ENCODE measurements around the gene ADRA2C. TPM values are rescaled to one million over a fixed set of nuclear protein-coding genes. Genes with fewer than 3 reads are reported as not detected.

ADRA2C gene
- total RNA-seq, 1 experiment from 2014 or later = not detected

GRCh38 chr4:3756343-3757059, 9.7 kb upstream of the ADRA2C start:
- Histone ChIP-seq H3K27ac (no peak overlapping the region), H3K9me3 (replicated peaks) (no peaks in the 10 kb centered on the region), H3K4me1 (replicated peaks) (no peaks in the 10 kb centered on the region), H3K4me3 (no peak overlapping the region), H3K27me3 (replicated peaks) (peaks cover 5% of the 10 kb centered on the region; the same call in 1 of the 2 replicates), H3K36me3 (no peaks in the 10 kb centered on the region)
- no peak for DNase-seq (ENCODE audit: low read depth in 1 of 2, low spot score in 2 of 2)

- no peaks in the 10 kb centered on the region for H3K9me3 ChIP-seq (replicated peaks)
- no peaks in the 10 kb centered on the region for H3K4me1 ChIP-seq (replicated peaks)
- H3K36me3 ChIP-seq = no peaks in the 10 kb centered on the region
- no peak overlapping the region for H3K4me3 ChIP-seq
- H3K27me3 ChIP-seq (replicated peaks) = peaks cover 1% of the 10 kb centered on the region
- H3K27ac ChIP-seq = no peak overlapping the region
- no peak for DNase-seq (ENCODE audit: low read depth in 1 of 2, low spot score in 2 of 2)
Measured at GRCh38 chr4:3759236-3759635, 6.9 kb upstream of the ADRA2C start.

GRCh38 chr4:3760346-3760745, 5.8 kb upstream of the ADRA2C start:
- H3K27me3 ChIP-seq (replicated peaks) = peaks cover 12% of the 10 kb centered on the region
- no peaks in the 10 kb centered on the region for H3K36me3 ChIP-seq
- DNase-seq (ENCODE audit: low read depth in 1 of 2, low spot score in 2 of 2) = no peak
- no peak overlapping the region for H3K4me3 ChIP-seq
- no peaks in the 10 kb centered on the region for H3K9me3 ChIP-seq (replicated peaks)
- H3K4me1 ChIP-seq (replicated peaks) = no peaks in the 10 kb centered on the region; the same call in 1 of the 2 replicates
- no peak overlapping the region for H3K27ac ChIP-seq

GRCh38 chr4:3760841-3761240, 5.3 kb upstream of the ADRA2C start:
- no peaks in the 10 kb centered on the region; the same call in 1 of the 2 replicates for H3K4me1 ChIP-seq (replicated peaks)
- no peaks in the 10 kb centered on the region for H3K9me3 ChIP-seq (replicated peaks)
- no peak for DNase-seq (ENCODE audit: low read depth in 1 of 2, low spot score in 2 of 2)
- peaks cover 13% of the 10 kb centered on the region for H3K27me3 ChIP-seq (replicated peaks)
- no peak overlapping the region for H3K27ac ChIP-seq
- no peaks in the 10 kb centered on the region for H3K36me3 ChIP-seq
- no peak overlapping the region for H3K4me3 ChIP-seq

- H3K27me3 ChIP-seq (replicated peaks) = peaks cover 19% of the 10 kb centered on the region
- H3K4me3 ChIP-seq = no peak overlapping the region
- no peaks in the 10 kb centered on the region for H3K36me3 ChIP-seq
- H3K27ac ChIP-seq = no peak overlapping the region
- DNase-seq (ENCODE audit: low read depth in 1 of 2, low spot score in 2 of 2) = no peak
- no peaks in the 10 kb centered on the region; the same call in 1 of the 2 replicates for H3K4me1 ChIP-seq (replicated peaks)
- H3K9me3 ChIP-seq (replicated peaks) = peaks cover 7% of the 10 kb centered on the region
Measured at GRCh38 chr4:3762264-3762663, 3.9 kb upstream of the ADRA2C start.

- H3K4me1 ChIP-seq (replicated peaks) = no peaks in the 10 kb centered on the region; the same call in 1 of the 2 replicates
- no peak for DNase-seq (ENCODE audit: low read depth in 1 of 2, low spot score in 2 of 2)
- peaks cover 23% of the 10 kb centered on the region for H3K27me3 ChIP-seq (replicated peaks)
- H3K4me3 ChIP-seq = no peak overlapping the region
- no peaks in the 10 kb centered on the region for H3K36me3 ChIP-seq
- peaks cover 7% of the 10 kb centered on the region for H3K9me3 ChIP-seq (replicated peaks)
- H3K27ac ChIP-seq = no peak overlapping the region
Measured at GRCh38 chr4:3762753-3763549, 3.2 kb upstream of the ADRA2C start.

GRCh38 chr4:3765271-3766035, 732 bp upstream of the ADRA2C start:
- no peak for DNase-seq (ENCODE audit: low read depth in 1 of 2, low spot score in 2 of 2)
- peaks cover 7% of the 10 kb centered on the region for H3K9me3 ChIP-seq (replicated peaks)
- no peaks in the 10 kb centered on the region for H3K36me3 ChIP-seq
- peaks cover 26% of the 10 kb centered on the region for H3K27me3 ChIP-seq (replicated peaks)
- no peak overlapping the region for H3K27ac ChIP-seq
- no peak overlapping the region for H3K4me3 ChIP-seq
- H3K4me1 ChIP-seq (replicated peaks) = no peaks in the 10 kb centered on the region; the same call in 1 of the 2 replicates

GRCh38 chr4:3766785-3767569, 792 bp downstream of the ADRA2C start:
- no peaks in the 10 kb centered on the region for H3K36me3 ChIP-seq

GRCh38 chr4:3767570-3768288, 1.5 kb downstream of the ADRA2C start:
- H3K9me3 ChIP-seq (replicated peaks) = peaks cover 7% of the 10 kb centered on the region
- no peaks in the 10 kb centered on the region; the same call in 1 of the 2 replicates for H3K4me1 ChIP-seq (replicated peaks)
- no peaks in the 10 kb centered on the region for H3K36me3 ChIP-seq
- no peak for DNase-seq (ENCODE audit: low read depth in 1 of 2, low spot score in 2 of 2)
- no peak overlapping the region for H3K27ac ChIP-seq
- no peak overlapping the region for H3K4me3 ChIP-seq
- peaks cover 39% of the 10 kb centered on the region for H3K27me3 ChIP-seq (replicated peaks)

More at GRCh38 chr4:3766785-3767569, 792 bp downstream of the ADRA2C start:
- H3K27ac ChIP-seq = no peak overlapping the region
- peaks cover 7% of the 10 kb centered on the region for H3K9me3 ChIP-seq (replicated peaks)
- peaks cover 39% of the 10 kb centered on the region for H3K27me3 ChIP-seq (replicated peaks)
- no peaks in the 10 kb centered on the region; the same call in 1 of the 2 replicates for H3K4me1 ChIP-seq (replicated peaks)
- no peak overlapping the region for H3K4me3 ChIP-seq
- DNase-seq (ENCODE audit: low read depth in 1 of 2, low spot score in 2 of 2) = no peak

GRCh38 chr4:3768842-3769641, 2.9 kb downstream of the ADRA2C start:
- no peaks in the 10 kb centered on the region; the same call in 1 of the 2 replicates for H3K4me1 ChIP-seq (replicated peaks)
- H3K27me3 ChIP-seq (replicated peaks) = peaks cover 39% of the 10 kb centered on the region
- no peak for DNase-seq (ENCODE audit: low read depth in 1 of 2, low spot score in 2 of 2)
- H3K9me3 ChIP-seq (replicated peaks) = peaks cover 7% of the 10 kb centered on the region
- H3K27ac ChIP-seq = no peak overlapping the region
- H3K36me3 ChIP-seq = no peaks in the 10 kb centered on the region
- no peak overlapping the region for H3K4me3 ChIP-seq

GRCh38 chr4:3769642-3770184, 3.5 kb downstream of the ADRA2C start:
- DNase-seq (ENCODE audit: low read depth in 1 of 2, low spot score in 2 of 2) = no peak

More at GRCh38 chr4:3769642-3770184, 3.5 kb downstream of the ADRA2C start:
- Histone ChIP-seq H3K27ac (no peak overlapping the region), H3K9me3 (replicated peaks) (peaks cover 7% of the 10 kb centered on the region), H3K27me3 (replicated peaks) (peaks cover 39% of the 10 kb centered on the region), H3K36me3 (no peaks in the 10 kb centered on the region), H3K4me1 (replicated peaks) (no peaks in the 10 kb centered on the region; the same call in 1 of the 2 replicates), H3K4me3 (no peak overlapping the region)
